HG02678 (cell line): ENCODE data around the gene ASCL3.
"Not testable (repeated sequence)": the region's sequence is repeated elsewhere in the genome, so short reads cannot be mapped to it uniquely, and the experiment has no call there.

ENCODE experiments used
- ATAC-seq: cut with Tn5 transposase; IDR thresholded peaks from one replicate; pipeline ENCODE4 v1.9.1; 2021; ENCODE audit warnings: mild to moderate bottlenecking, moderate library complexity; ENCODE audit not compliant: unreplicated experiment

Gene ASCL3

GRCh38 chr11:8911029-8911823 is 31.6 kb downstream of the ASCL3 start, which contains the start of gene AKIP1:
Gene AKIP1 (plus strand): TSS chr11:8911189. CDS start chr11:8911450, 261 bp downstream.
- peak; percentile 73 for ATAC-seq

GRCh38 chr11:8910649-8911026 is 32.2 kb downstream of the ASCL3 start:
- peak; percentile 5 for ATAC-seq

- ATAC-seq: no peak
Observed at GRCh38 chr11:8908099-8908498, 34.7 kb downstream of the ASCL3 start.

DNA sequence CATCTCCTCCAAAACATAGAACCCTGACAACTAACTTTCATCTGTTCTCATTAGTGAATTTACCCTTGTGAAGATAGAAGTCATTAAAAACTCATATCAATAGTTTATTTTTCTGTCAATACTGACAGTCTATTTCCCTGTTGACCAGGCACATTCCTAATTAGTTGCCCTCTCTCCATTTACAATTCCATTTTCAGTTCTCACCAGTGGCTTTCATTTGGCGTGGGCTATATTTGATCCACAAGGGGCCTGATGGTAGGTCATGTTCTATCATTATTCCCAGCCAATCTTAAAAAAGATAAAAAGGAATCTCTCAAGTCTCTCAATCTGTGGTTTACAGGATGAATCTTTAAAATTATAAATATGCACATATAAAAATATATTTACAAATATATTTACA is 35.7 kb downstream of the ASCL3 start:
- no peak for ATAC-seq

GRCh38 chr11:8905528-8906165 is 37.2 kb downstream of the ASCL3 start:
- ATAC-seq: no peak

DNA sequence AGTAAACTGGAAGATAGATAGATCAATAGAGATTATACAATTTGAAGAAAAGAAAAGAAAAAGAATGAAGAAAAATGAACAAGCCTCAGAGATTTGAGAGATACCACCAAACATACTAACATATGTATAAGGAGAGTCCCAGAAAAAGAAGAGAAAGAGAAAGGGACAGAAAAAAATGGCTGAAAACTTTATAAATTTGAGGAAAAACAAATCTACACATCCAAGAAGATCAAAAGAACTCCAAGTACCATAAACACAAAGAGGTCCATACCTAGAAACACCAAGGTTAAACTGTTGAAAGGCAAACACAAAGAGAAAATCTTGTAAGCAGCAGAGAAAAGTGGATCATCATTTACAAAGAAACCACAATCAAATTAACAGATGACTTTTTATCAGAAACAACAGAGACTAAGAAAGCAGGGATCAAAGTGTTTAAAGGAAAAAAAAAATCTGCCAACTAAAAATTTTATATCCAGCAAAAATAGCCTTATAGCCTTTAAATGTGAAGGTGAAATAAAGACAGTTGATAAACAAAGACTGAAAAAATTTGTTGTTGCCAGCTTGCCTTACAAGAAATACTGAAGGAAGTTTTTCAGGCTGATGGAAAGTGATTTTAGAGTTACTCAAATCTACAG is 43.6 kb downstream of the ASCL3 start:
- no peak for ATAC-seq

- not testable (repeated sequence) for ATAC-seq
Observed at GRCh38 chr11:8891185-8891584, 51.6 kb downstream of the ASCL3 start.
